HT-29 (cell line): ENCODE results near the gene NFATC3. TPM values are rescaled to one million over a fixed set of nuclear protein-coding genes. Genes with fewer than 3 reads are reported as not detected.

ENCODE experiments used
- DNase-seq: peaks from one replicate; pipeline ENCODE4 v3.0.0-alpha.2; 2015; ENCODE audit warnings: low spot score
- total RNA-seq: library from RNA; depleted of rRNA; stranded (reverse); fragments of >200 nt; shearing (Covaris generic); gene quantifications from 2 replicates; pipeline ENCODE4 v1.2.3, GENCODE V29; 2014

NFATC3 gene
- total RNA-seq, 1 experiment from 2014 or later, result 20.8 TPM

DNA sequence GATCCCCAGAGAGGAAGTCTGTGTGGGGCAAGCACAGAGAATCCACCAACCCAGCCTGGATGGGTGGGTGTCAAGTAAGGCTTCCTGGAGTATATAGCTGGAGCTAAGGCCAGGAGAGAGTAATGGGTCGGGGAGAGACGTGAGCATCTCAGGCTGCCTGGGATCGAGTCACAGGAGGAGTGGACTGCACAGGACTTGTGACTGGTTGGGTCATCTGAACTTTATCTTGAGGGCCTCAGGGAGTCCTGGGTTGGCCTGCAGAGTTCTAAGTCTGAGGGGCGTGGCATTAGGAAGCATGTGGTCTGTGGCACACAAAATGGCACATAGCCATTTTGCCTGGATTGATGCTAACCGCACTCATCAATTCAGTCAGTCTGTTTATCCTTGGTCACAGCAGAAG, 161.5 kb downstream of the NFATC3 start:
- no peak for DNase-seq

DNA sequence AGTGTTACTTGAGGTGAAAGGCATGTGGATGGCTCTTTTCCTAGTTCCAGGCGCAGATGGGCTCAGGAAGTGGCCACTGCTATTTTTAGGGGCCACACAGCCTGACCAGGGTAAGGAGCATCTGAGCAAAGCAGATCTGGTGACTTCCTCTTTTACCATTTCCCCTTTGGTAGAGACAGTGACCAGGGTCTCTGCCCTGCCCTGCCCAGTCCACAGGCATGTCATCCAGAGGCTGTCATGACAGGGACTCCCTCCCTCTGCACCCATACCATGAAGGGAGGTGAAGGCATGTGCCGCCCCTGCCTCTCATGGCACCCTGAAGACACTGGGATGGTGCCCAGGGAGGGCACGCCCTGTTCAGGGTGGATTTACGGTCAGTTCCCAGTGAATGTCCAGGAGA, 162.2 kb downstream of the NFATC3 start:
- DNase-seq, result no peak

DNA sequence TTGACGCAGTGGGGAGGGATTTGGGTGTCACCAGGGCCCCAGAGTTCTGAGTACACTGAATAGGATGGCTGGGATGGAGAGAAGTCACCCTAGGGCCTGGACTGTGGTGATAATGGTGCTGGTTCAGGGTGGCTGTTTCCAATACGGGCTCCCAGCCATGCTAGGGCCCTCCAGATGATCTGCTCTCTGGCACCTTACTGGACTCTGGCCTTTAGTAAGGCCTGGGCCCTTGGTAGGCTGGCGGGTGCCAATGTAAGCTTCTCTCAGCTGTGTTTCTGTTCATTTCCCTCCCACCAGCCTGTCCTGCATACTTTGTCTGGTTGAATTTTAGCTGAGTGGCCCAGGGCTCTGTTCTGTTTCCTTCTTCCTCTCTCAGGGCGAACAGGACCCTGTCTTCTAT, 162.8 kb downstream of the NFATC3 start:
- no peak for DNase-seq

DNA sequence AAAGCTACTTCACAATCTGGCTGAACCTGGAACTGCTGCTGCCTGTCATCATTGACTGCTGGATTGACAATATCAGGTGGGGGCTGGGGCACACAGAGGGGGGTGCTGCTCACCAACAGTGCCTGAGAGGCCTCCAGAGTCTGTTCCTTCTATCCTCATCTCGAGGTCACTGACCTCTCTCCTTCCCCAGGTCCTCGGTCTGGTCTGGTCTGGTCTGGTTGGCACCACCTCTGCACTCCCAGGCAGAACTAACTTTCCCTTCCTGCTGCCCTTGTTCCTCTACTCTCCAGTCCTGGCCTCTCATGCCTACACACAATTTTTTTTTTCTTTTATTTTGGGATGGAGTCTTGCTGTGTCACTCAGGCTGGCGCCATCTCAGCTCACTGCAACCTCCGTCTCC, 164.2 kb downstream of the NFATC3 start:
- DNase-seq, result no peak

DNA sequence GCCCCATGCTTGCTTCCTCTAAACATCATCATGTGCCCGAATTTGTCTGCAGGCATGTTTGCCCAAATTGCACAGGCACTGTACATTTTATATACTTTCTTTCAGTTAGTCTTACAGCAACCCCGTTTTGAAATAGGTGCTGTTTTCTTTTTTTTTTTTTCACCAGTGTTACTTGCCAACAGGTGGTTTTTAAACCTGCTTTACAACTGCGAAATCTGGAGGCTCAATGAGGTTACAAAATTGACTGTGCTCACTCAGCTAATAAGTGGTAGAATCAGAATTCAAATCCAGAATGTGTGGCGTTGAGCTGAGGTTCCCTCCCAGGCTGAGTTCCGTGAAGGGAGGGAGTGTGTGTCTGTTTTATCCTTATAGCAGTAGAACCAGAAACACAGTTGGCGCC, 165.8 kb downstream of the NFATC3 start:
- no peak for DNase-seq

DNA sequence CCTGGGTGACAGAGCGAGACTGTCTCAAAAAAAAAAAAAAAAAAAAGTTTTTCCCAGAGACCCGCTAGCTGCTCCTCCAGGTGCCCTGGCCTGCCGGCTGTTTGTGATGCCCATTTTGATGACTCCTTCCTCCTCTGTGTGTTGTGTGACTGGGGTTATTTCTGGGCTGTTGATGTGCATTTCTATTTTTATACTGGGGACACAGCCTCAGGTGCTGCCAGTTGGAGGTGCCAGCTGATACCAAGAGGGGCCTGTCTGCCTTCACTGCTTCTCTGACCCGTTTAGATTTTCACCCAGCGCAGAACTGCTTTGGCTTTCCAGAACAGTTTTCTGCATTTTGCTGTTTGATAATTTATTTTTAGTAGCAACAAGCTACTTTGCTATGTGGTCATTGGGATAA, 166.7 kb downstream of the NFATC3 start:
- DNase-seq, result no peak

DNA sequence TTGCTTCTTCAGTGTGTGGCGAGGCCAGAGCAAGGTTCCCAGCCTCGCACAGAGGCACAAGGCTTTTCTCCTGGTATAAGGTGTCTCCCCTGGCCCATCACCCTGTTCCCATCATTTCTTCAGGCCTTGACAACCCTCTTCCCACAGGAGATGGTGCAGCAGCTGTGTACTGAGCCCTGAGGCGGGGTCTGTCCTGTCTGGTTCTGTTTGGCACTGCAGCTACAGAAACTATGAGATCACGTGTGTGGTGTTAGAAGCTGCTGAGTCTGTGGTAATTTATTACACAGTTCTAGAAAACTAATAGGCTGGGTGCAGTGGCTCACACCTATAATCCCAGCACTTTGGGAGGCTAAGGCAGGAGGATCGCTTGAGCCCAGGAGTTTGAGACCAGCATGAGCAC, 167.2 kb downstream of the NFATC3 start:
- no peak for DNase-seq

DNA sequence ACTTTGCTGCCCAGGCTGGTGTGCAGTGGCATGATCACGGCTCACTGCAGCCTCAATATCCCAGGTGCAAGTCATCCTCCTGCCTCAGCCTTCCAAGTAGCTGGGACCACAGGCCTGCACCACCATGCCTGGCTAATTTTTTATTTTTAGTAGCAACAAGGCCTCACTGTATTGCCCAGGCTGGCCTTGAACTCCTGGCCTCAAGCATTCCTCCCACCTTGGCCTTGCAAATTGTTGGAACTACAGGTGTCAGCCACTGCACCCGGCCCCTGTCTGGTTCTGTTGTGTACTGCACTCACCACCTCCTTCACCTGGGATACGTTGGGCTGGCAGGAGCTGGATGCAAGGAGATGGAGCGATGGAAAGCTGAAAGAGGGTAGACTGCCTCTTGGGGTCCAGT, 168.6 kb downstream of the NFATC3 start:
- no peak for DNase-seq

DNA sequence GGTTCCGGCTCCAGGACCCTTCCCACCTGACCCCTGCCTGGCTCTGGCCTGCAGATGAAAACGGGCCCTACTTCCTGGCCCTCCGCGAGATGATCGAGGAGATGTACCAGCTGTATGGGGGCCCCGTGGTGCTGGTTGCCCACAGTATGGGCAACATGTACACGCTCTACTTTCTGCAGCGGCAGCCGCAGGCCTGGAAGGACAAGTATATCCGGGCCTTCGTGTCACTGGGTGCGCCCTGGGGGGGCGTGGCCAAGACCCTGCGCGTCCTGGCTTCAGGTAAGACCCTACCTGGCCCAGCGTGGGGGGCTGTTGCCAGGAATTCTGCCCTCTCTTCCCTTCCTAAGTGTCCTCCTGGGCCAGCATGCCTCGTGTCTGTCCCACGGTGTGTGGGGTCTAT, 170.5 kb downstream of the NFATC3 start:
- no peak for DNase-seq

DNA sequence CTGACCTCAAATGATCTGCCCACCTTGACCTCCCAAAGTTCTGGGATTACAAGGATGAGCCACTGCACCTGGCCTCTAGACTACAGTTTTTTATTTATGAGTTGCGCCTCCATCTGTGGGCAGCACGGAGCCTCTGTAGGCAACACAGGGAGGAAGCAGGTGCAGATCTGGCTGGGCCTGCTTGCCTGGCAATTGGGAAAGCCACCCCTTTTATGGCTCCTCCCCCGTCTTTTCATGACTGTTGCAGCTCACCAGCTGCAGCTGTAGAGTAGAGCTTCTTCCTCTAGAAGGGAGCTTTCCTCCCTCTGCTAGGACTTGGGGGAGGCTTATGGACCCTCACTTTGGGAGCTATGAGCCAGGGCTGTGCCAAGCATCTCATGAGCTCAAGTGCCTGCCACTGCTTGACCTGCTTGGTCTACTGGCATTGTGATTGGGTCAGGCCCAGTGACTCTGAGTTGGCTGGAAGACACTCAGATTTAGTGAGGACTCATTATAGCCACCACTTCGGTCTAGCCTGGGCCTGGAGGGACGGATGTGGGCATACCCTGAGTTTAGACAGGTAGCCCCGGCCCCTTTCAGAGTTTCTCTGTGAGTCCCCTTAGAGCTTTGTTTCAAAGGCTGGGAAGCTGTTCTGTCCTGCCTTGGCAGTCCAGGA, 172.2 kb downstream of the NFATC3 start:
- no peak for DNase-seq

DNA sequence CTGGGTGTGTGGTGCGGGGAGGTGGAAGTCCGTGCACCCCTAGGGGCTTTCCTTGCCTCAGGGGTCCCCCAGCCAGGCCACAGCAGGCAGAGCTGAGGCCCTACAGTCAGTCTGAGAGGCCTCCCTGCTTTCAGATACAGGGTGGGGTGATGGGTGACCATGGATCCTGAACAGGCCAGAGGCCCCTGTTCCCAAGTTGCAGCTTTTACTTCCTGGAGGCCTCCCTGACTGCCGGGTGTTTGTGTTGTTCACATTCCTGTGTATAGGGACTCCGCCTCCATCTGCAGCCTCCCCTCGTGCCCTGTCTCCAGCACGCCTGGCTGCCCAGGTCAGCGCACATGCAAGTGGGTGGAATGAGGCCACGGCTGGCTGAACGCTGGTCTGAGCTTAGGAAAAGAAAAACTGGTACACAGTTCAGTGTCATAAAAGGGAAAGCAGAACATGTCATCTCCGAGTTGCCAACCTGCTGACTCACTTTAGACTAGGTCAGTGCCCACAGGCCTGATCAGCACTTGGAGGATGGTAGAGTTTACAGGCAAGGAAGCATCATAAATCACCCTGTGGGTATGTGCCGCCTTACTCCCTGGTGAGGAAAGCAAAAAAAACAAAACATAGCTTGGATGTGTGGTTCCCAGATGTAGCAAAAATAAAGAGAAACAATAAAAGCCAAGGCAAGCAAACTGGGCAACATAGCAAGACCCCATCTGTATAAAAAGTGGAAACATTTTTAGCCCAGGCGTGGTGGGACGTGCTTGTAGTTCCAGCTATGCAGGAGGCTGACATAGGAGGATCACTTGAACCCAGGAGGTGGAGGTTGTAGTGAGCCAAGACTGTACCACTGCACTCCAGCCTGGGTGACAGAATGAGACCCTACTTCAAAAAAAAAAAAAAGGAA, 173.0 kb downstream of the NFATC3 start:
- peak; percentile 61 for DNase-seq

DNA sequence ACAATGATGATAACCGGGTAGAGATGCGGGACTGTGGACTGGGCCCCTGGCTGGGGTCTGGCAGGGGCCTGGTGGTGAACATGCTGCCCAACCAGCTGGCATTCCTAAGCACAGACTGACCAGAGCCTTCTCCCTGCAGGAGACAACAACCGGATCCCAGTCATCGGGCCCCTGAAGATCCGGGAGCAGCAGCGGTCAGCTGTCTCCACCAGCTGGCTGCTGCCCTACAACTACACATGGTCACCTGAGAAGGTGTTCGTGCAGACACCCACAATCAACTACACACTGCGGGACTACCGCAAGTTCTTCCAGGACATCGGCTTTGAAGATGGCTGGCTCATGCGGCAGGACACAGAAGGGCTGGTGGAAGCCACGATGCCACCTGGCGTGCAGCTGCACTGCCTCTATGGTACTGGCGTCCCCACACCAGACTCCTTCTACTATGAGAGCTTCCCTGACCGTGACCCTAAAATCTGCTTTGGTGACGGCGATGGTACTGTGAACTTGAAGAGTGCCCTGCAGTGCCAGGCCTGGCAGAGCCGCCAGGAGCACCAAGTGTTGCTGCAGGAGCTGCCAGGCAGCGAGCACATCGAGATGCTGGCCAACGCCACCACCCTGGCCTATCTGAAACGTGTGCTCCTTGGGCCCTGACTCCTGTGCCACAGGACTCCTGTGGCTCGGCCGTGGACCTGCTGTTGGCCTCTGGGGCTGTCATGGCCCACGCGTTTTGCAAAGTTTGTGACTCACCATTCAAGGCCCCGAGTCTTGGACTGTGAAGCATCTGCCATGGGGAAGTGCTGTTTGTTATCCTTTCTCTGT, 174.0 kb downstream of the NFATC3 start:
- DNase-seq, result no peak

DNA sequence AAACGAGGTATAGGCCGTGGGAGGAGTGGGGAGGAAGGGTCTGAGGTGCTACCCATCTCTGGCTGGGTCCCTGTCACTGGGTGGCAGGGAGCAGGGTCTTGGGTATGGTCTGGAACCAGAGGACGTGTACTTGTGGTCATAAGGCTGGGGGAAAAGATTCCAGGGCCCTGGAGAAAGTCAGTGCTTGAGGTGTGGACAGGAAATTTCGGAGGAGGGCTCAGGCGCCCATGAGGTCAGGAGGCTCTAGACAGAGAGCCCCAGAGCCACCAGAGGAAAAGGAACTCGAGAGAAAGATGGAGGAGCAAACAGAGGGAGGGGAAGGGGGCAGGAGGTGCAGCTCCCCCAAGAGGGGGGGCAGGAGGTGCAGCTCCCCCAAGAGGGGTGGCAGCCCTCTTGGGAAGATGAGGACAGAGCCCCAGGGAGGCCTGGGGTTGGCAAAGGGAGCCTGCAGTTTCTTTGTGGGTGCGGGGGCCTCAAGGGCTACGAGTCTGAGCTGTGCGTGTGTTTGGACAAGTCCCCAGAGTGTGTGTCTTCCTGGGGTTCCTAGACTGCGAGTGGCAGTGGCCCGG, 178.5 kb downstream of the NFATC3 start:
- DNase-seq, result no peak

DNA sequence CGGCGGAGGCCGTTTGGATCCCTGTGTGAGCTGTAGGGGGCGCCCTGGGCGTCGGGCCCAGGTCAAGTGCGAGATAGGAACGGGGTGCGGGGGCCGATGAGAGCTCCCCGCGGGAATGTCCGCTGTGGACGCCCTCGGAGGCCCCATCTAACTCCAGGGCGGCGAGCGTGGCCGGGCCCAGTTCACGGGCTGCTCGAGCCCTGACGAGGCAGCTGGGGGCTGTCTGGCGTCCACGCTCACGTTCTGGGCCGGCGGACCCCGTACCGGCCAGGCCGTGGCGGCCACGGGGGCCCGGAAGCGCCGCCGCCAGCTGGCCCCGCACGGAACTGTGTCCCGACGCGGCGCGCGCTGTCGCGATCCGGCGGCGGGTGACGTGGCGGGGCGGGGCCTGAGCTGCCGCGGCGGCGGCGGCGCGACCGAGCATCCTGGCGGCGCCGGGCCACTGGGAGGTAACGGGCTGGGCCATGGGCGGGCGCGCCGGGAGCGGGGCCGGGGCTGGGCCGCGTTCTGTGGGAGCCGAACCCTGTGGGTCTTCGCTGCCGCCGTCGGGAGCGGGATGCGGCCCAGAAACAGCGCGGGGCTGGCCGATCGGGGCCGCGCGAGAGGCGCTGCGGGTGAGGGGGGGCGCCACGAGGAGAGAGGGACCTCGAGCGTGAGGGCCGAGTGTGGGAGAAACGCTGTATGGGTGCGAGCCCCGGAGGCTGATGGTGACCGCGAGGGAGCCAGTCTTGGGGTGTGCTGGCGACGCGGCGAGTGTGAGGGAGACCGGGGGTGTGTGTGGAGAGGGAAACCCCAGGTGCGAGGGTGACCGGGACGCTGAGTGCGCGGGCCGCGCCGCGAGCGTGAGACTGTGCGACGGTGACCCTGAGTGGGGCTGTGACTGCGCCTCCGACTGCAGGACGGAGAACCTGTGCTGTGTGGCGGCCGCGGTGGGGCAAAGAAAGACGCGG, 179.2 kb downstream of the NFATC3 start, which contains the start of gene SLC7A6:
Gene SLC7A6 (plus strand): TSS at position 399 of the 950 bp plus-strand sequence. CDS start 10,201 bp downstream, outside the sequence.
- DNase-seq, result peak; percentile 85

DNA sequence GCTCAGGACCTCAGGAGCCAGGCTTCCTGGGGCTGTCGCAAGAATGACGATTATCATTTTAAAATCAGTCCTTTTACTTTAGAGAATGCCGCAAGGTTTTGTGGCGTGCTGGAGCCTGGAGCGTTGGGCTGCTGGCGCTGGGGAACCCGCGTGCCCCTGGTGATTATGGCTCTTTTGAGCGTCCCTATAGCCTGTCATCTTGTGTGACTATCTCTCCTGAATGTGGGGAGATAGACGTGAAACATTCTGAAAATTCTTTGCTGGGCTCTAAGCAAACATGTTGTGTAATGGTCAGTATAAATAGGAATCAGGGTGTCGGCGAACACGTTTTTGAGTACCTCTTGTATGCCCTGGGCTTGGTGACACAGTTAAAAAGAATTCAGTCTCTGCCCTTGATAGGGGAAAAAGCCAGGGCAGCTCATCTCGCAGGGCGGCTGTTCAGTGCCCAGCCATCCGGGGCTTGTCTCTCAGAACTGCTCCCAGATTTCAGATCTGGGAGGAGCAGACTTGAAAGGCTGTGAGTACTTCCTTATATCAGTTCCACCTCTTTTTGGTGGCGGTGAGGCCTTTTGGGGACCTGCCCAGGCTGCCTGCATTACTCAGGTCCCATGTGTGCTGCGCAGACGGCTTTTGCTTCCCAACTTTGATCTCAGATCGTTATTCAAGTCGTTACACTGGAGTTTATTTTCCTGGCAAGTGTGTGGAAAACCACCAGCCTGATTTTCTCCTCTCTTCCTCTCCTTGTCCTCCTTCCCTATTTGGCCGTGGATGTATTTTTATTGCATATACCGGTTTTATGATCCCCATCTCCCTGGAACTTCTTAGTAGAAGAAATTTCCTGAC, 180.1 kb downstream of the NFATC3 start:
- DNase-seq, result peak; percentile 88

DNA sequence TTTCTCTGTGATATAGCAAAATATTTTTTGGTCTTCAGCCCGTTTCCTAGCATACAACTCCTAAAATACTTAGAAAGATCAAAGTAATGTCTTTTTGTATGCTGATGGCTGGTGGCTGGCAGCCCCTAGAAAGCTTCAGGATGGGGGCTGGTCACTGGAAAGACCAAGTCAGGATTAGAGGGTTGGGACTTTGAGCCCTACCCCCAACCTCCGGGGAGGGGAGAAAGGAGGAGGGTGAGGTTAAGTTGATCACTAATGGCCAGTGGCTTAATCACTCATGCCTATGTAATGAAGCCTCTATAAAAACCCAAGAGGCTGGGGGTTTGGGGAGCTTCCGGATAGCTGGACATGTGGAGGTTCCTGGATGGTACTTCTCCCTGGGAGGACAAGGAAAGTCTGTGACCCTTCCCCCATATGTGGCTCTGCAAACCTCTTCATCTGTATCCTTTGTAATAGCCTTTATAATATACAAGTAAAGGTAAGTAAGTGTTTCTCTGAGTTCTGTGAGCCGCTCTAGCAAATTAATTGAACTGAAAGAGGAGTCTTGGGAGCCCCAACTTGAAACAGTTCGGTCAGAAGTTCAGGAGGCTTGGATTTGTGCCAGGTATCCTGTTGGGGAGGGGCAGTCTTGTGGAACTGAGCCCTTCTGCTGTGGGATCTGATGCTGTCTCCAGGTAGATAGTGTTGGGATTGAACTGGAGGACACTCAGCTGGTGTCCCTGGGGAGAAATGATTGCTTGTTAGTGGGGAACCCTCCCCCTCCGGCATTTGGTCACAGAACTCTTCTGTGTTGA, 182.6 kb downstream of the NFATC3 start:
- peak; percentile 45 for DNase-seq

DNA sequence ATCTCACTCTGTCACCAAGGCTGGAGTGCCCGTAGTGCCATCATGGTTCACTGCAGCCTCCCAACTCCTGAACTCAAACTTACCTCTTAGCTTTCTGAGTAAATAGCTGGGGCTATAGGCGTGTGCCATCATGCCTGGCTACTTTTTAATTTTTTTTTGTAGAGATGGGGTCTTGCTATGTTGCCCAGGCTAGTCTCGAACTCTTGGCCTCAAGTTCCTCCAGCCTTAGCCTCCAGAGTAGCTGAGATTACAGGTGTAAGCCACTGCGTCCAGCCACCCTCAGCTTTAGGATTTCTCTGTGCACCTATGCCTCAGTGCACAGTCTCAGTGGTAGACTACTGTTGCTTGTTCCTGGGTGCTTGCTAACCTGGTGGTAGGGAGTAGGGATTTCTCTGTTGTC, 184.6 kb downstream of the NFATC3 start:
- DNase-seq, result no peak

DNA sequence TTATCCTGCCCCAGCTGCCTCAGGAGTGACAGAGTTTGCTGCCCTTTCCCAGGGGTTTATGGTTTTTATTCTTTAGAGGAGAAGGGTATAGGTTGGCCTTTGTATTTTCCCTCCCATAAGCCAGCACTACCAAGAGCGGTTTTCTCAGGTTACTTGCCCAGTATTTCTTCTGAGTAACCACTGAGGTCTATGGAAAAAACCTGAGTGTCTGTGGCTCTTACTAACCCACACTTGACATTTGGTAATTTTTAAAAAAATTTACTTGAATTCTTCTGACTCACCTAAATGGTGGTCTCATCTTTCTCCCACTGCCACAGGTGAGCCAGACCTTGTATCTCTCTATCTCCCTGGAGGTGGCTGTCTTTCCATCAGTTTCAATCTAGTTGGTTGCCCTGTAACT, 185.2 kb downstream of the NFATC3 start:
- DNase-seq, result no peak
